Skeletal muscle satellite cell (primary cell): ENCODE data around the gene RAMACL.

ENCODE experiments used
- H3K27me3 ChIP-seq: 2 replicates; pipeline ENCODE4 v1.7.0; 2013; ENCODE audit warnings: low read length; ENCODE audit not compliant: control insufficient read depth, insufficient read depth
- H3K36me3 ChIP-seq: 2 replicates; pipeline ENCODE4 v1.7.0; 2013; ENCODE audit warnings: mild to moderate bottlenecking, control low read depth, low read length; ENCODE audit not compliant: insufficient read depth
- H3K4me1 ChIP-seq: 2 replicates; pipeline ENCODE4 v1.7.0; 2013; ENCODE audit warnings: low read length; ENCODE audit not compliant: control insufficient read depth, insufficient read depth
- H3K4me2 ChIP-seq: 2 replicates; pipeline ENCODE4 v1.7.0; 2013; ENCODE audit warnings: mild to moderate bottlenecking, low read length
- H3K4me3 ChIP-seq: 2 replicates; pipeline ENCODE4 v1.7.0; 2013; ENCODE audit warnings: low read length
- H3K9ac ChIP-seq: 2 replicates; pipeline ENCODE4 v1.7.0; 2013; ENCODE audit warnings: mild to moderate bottlenecking, low read depth, low read length, moderate library complexity
- H3K9me3 ChIP-seq: replicated peaks from 2 replicates; pipeline ENCODE4 v1.7.0; 2013; ENCODE audit warnings: mild to moderate bottlenecking, control low read depth, low read length

The RAMACL gene

DNA sequence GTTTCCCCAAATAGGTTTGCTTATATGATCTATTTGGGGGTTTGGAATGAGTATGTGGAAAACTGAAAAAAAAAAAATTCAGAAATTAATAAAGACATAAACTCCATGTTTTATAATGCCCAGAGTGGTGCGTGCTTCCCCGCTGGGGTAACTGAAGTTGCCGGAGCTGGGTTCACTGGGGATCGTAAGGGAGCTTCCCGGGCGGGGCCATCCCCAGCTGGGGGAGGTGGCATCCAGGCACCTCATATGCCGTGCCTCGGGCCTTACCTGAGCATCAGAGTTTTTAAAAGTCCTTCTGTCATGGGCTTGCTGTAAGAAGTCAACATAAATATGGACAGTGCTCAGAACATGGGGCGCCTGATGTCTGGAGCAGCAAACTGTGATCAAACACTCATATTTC lies 17.9 kb upstream of the RAMACL start:
- Histone ChIP-seq H3K4me3 (no peak overlapping the region), H3K36me3 (peaks cover 22% of the 10 kb centered on the region), H3K4me2 (no peak overlapping the region), H3K9ac (no peak overlapping the region), H3K9me3 (no peaks in the 10 kb centered on the region), H3K4me1 (peaks cover 24% of the 10 kb centered on the region), H3K27me3 (no peaks in the 10 kb centered on the region)

DNA sequence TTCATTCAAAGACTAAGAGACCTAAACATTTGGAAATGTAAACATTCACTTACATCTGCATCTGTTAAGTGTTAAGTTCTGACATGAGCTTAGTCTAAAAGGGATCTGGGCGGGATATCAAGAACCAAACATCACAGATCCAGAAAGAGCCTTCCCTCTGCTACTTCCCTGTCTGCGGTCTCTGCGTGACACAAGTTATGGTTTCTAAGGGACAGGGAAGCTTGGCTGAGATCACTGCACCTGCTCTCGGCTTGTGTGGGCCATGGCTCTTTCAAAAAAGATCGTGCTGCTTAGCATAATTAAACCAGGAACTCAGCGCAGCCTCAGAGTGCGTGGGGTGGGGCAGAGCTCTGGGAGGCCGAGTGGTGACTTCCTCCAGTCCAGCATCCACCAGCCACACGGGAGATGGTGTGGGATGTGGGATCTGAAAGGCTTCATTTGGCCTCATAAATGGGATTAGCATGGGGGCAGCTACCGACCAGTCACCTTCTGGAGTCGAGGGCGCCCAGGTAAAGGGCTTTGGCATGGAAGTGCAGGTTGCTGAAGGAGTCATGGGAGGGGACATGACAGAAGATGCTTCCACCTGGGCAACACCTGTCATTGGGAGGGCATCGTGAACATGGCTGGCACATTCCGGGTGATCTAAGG lies 16.7 kb upstream of the RAMACL start:
- Histone ChIP-seq H3K9me3 (no peaks in the 10 kb centered on the region), H3K36me3 (peaks cover 29% of the 10 kb centered on the region), H3K4me3 (no peak overlapping the region), H3K4me2 (no peak overlapping the region), H3K4me1 (peaks cover 34% of the 10 kb centered on the region), H3K27me3 (no peaks in the 10 kb centered on the region), H3K9ac (no peak overlapping the region)

- Histone ChIP-seq H3K4me3 (no peak overlapping the region), H3K9me3 (no peaks in the 10 kb centered on the region), H3K9ac (no peak overlapping the region), H3K4me2 (no peak overlapping the region), H3K27me3 (no peaks in the 10 kb centered on the region), H3K4me1 (peaks cover 47% of the 10 kb centered on the region), H3K36me3 (peaks cover 37% of the 10 kb centered on the region)
Measured at GRCh38 chr6:166601956-166602355, 15.5 kb upstream of the RAMACL start.

GRCh38 chr6:166600931-166601330 lies 14.5 kb upstream of the RAMACL start:
- Histone ChIP-seq H3K4me3 (no peak overlapping the region), H3K4me1 (peaks cover 54% of the 10 kb centered on the region), H3K36me3 (peaks cover 36% of the 10 kb centered on the region), H3K27me3 (no peaks in the 10 kb centered on the region), H3K9ac (no peak overlapping the region), H3K9me3 (no peaks in the 10 kb centered on the region), H3K4me2 (no peak overlapping the region)

DNA sequence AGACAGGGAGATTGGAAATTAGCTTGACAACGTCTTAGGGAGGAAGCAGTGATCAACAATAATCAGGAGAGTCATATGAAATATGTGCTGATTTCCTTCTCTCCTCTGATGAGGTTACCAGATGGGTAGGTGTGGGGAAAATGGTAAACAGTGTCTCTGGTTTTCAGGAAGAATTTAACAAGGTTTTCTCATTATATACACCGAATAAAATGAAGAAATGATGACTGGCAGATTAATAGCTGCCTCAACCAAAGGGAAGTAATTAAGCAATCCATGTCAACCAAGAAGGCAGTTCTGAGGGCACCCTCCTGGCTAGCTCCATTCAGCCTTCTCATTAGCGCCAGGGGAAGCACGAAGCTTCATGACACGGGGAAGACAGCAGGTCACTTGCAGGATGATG lies 12.7 kb upstream of the RAMACL start:
- Histone ChIP-seq H3K36me3 (peaks cover 34% of the 10 kb centered on the region), H3K9ac (peak overlapping the region; percentile 72), H3K27me3 (no peaks in the 10 kb centered on the region), H3K4me1 (peaks cover 69% of the 10 kb centered on the region), H3K9me3 (no peaks in the 10 kb centered on the region), H3K4me3 (no peak overlapping the region), H3K4me2 (peak overlapping the region; percentile 63)

GRCh38 chr6:166598441-166599138 lies 12.1 kb upstream of the RAMACL start:
- H3K4me1 ChIP-seq: peaks cover 69% of the 10 kb centered on the region
- peak overlapping the region; percentile 63 for H3K4me2 ChIP-seq
- H3K27me3 ChIP-seq: no peaks in the 10 kb centered on the region
- peak overlapping the region; percentile 72 for H3K9ac ChIP-seq
- peak overlapping the region; percentile 27 for H3K4me3 ChIP-seq
- no peaks in the 10 kb centered on the region for H3K9me3 ChIP-seq
- peaks cover 29% of the 10 kb centered on the region for H3K36me3 ChIP-seq

DNA sequence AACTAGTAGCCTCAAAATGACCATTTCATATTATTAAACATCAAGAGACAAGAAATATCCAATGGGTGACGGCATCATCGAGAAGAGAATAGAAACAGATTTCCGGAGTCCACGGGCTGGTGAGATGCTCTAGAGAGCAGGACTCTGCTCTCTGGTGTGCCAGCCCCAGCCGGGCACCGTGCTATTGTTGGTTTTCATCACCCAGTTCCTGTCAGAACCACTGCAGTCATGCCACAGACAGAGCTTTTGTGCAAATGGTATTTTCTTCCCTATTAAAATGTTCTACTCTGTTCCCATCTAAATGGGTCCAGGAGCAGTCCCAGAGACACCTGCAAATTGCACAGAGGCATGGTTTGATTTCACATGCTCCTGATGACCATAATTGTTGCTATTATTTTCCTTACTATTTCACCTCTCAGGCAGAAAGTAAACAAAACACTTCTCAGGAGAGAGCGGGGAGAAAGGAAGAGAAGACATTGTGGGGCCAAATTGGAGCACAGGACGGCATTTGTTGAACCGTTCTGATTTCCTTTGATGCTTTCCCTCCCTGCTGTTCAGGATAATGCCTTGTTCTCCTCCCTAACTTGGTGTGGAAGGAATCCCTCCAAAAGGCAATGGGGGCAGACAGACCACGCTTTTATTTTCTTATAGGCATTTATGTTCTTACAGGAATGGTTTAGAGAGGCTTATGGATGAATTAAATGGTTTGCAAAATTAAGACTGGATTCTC lies 11.4 kb upstream of the RAMACL start:
- Histone ChIP-seq H3K9ac (peak overlapping the region; percentile 55), H3K9me3 (no peaks in the 10 kb centered on the region), H3K4me1 (peaks cover 73% of the 10 kb centered on the region), H3K4me2 (peak overlapping the region; percentile 48), H3K27me3 (no peaks in the 10 kb centered on the region), H3K36me3 (peaks cover 27% of the 10 kb centered on the region), H3K4me3 (no peak overlapping the region)

- Histone ChIP-seq H3K4me2 (no peak overlapping the region), H3K9me3 (no peaks in the 10 kb centered on the region), H3K4me1 (peaks cover 83% of the 10 kb centered on the region), H3K4me3 (no peak overlapping the region), H3K9ac (no peak overlapping the region), H3K27me3 (no peaks in the 10 kb centered on the region), H3K36me3 (peaks cover 20% of the 10 kb centered on the region)
Measured at GRCh38 chr6:166596776-166597507, 10.5 kb upstream of the RAMACL start.

GRCh38 chr6:166595949-166596348 lies 9.5 kb upstream of the RAMACL start:
- Histone ChIP-seq H3K36me3 (peaks cover 26% of the 10 kb centered on the region), H3K27me3 (no peaks in the 10 kb centered on the region), H3K4me1 (peaks cover 80% of the 10 kb centered on the region)

DNA sequence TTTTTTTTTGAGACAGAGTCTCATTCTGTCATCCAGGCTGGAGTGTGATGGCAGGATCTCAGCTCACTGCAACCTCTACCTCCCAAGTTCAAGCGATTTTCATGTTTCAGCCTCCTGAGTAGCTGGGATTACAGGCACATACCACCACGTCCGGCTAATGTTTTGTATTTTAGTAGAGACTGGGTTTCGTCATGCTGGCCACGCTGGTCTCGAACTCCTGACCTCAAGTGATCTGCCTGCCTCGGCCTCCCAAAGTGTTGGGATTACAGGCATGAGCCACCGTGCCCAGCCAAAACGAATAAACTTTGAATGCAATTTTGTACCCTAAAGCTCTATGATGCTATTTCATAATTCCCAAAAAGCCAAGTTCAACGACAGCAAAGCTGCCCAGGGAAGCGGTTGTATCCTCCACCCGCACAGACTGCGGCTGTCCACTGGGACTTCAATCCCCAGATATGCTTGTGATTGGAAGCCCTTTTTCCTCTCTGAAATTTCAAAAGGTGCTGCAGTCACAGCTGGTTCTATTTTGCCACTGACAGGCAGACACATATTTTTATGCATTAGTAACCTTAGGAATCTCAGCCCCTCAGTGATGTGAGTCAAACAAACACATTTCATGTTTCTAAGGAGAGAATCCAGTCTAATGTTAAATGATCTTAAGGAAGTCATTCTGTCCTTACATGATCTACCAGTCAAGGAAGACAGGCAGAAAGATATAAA lies 8.7 kb upstream of the RAMACL start:
- Histone ChIP-seq H3K4me1 (peaks cover 76% of the 10 kb centered on the region), H3K9ac (peak overlapping the region; percentile 62)

More at GRCh38 chr6:166595949-166596348, 9.5 kb upstream of the RAMACL start:
- no peaks in the 10 kb centered on the region for H3K9me3 ChIP-seq
- peak overlapping the region; percentile 16 for H3K4me2 ChIP-seq
- H3K9ac ChIP-seq: peak overlapping the region; percentile 62
- no peak overlapping the region for H3K4me3 ChIP-seq

More for the DNA sequence above, 8.7 kb upstream of the RAMACL start:
- H3K9me3 ChIP-seq: no peaks in the 10 kb centered on the region
- peaks cover 28% of the 10 kb centered on the region for H3K36me3 ChIP-seq
- H3K27me3 ChIP-seq: no peaks in the 10 kb centered on the region
- peak overlapping the region; percentile 21 for H3K4me2 ChIP-seq
- H3K4me3 ChIP-seq: no peak overlapping the region
